ENCODE data around the gene SLC25A26. TPM values are rescaled to one million over a fixed set of nuclear protein-coding genes. Genes with fewer than 3 reads are reported as not detected.
"Not testable (repeated sequence)": the region's sequence is repeated elsewhere in the genome, so short reads cannot be mapped to it uniquely, and the experiment has no call there.

SLC25A26 gene
- total RNA-seq, 1 donor from 2014 or later = 15.5 TPM

DNA sequence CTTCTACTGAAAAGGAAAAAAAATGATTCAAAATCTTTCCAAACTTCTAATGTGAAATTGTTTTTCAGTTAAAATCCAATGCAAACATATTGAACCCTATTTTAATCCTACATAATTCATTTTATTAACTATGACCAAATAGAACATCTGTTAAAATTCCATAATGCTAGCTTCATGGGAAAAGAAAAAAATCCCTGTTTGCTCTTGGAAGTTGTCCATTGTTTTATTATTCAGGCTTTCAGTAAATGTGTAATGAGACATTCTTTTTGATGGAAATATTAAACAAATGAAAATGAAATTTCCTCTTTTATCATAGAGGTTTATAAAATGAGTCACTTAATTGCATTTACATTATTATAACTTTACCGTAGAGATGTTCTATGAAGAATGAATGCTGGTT lies 49.5 kb downstream of the SLC25A26 start:
- peak; percentile 81 for DNase-seq

GRCh38 chr3:66270701-66271100 lies 49.9 kb downstream of the SLC25A26 start:
- DNase-seq = peak; percentile 58

GRCh38 chr3:66271231-66271630 lies 50.4 kb downstream of the SLC25A26 start:
- no peak for DNase-seq

DNA sequence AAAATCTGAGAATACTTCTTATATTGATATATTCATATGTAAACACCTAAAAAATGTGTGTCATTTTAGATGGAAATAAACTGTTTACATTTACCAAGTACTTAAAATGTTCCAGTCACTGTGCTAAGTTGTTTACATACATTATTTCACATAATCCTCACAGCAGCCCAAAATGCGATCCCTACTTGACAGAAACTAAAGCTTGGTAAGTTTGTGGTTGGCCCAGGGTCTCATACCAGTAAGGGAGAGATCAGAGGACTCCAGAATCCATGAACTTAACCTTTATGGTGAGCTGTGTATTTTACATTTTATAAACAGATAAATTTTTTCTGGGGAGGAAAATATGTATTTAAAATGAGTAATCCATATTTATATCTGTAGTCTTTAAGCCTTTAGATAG lies 51.2 kb downstream of the SLC25A26 start:
- no peak for DNase-seq

GRCh38 chr3:66274837-66275236 lies 54.0 kb downstream of the SLC25A26 start:
- not testable (repeated sequence) for DNase-seq

- DNase-seq = peak; percentile 85
Observed at GRCh38 chr3:66276705-66277274, 56.0 kb downstream of the SLC25A26 start.

GRCh38 chr3:66279168-66279567 lies 58.4 kb downstream of the SLC25A26 start:
- no peak for DNase-seq

GRCh38 chr3:66280304-66280703 lies 59.5 kb downstream of the SLC25A26 start:
- DNase-seq = no peak

DNA sequence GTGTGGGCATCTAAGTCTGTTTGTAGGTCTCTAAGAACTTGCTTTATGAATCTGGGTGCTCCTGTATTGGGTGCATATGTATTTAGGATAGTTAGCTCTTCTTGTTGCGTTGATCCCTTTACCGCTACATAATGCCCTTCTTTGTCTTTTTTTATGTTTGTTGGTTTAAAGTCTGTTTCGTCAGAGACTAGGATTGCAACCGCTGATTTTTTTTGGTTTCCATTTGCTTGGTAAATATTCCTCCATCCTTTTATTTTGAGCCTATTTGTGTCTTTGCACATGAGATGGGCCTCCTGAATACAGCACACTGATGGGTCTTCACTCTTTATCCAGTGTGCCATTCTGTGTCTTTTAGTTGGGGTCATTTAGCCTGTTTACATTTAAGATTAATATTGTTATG lies 71.1 kb downstream of the SLC25A26 start:
- not testable (repeated sequence) for DNase-seq

DNA sequence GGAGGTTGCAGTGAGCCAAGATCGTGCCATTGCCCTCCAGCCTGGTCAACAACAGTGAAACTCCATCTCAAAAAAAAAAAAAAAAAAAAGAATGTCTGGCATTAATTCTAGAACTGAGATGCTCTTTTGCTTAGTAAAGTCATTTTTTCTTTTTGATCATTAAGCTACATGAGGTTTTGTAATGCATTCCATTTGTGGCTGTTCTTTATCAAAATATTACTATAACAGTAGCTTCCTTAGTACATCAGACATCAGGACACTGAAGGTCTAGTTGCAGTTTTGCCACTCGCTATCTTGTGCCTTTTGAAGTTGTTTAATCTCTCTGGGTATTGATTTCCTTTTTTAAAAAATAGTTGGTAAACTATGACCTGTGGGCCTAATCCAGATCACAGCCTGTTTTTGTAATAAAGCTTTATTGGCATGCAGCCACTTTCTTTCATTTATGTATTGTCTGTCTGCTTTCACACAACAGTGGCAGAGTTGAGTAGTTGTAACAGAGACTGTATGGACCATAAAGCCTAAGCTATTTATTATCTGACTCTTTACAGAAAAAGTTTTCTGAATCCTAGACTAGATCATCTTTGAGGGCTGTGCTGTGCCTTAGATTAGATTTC lies 76.6 kb downstream of the SLC25A26 start:
- no peak for DNase-seq

GRCh38 chr3:66297900-66298299 lies 77.1 kb downstream of the SLC25A26 start:
- DNase-seq = peak; percentile 18

DNA sequence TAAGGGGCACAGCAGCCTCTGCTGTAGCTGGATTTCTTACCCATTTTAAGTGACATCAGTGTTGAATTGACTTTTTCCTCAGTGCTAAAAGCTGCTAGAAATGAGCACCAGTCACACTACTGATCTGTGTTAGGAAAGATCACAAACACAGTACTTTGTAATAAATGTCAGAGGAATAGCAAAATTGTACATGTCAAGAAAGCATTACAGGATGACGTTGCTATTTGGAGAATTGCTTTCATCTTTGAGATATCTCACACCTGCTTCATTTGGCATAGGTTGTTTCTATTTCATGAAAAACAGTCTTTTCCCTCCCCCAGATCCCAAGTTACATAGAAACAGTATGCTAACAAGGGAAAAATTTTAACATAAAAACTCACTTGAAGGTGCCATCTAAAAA lies 77.8 kb downstream of the SLC25A26 start:
- no peak for DNase-seq

- DNase-seq = not testable (repeated sequence)
Observed at GRCh38 chr3:66299085-66299484, 78.3 kb downstream of the SLC25A26 start.

DNA sequence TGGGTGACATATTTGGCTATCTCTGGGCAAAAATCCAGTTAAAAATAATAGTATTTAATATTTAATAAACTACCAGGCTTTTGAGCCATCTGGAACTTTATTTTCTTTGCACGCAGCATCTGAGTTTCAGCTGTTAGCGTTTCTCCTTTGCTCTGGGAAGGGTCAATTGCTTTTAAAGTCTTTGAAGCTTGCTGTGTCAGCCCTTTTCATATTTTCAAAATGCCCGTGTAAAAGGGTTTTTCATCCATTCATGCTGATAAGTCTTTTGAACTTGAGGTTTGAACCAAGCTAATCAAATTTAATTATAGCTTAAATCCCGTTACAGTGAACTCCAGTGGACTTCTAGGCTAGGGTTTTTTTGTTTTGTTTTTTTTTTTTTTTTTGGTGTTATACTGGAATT lies 79.1 kb downstream of the SLC25A26 start:
- DNase-seq = no peak

GRCh38 chr3:66302288-66302687 lies 81.5 kb downstream of the SLC25A26 start:
- DNase-seq = no peak

DNA sequence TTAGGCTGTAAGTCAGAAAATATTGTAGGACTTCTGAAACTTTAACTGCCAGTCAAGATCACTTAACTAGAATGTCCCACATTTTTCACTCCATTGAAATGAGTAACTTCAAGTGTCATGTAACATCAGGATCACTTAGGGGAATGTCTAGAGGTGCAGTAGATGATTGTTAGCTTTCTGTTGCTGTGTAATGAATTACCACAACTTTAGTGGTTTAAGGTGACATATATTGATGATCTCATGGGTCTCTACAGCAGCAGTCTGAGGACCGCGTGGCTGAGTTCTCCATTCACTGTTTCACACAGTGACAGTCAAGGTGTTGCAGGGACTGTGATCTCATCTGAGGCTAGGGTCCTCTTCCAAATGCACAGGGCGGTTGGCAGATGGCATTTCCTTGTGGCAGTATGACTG lies 82.7 kb downstream of the SLC25A26 start:
- no peak for DNase-seq

- DNase-seq = no peak
Observed at GRCh38 chr3:66304293-66304692, 83.5 kb downstream of the SLC25A26 start.

- not testable (repeated sequence) for DNase-seq
Observed at GRCh38 chr3:66306086-66306485, 85.3 kb downstream of the SLC25A26 start.

GRCh38 chr3:66306991-66307390 lies 86.2 kb downstream of the SLC25A26 start:
- not testable (repeated sequence) for DNase-seq

- no peak for DNase-seq
Observed at GRCh38 chr3:66312039-66312438, 91.2 kb downstream of the SLC25A26 start.

DNA sequence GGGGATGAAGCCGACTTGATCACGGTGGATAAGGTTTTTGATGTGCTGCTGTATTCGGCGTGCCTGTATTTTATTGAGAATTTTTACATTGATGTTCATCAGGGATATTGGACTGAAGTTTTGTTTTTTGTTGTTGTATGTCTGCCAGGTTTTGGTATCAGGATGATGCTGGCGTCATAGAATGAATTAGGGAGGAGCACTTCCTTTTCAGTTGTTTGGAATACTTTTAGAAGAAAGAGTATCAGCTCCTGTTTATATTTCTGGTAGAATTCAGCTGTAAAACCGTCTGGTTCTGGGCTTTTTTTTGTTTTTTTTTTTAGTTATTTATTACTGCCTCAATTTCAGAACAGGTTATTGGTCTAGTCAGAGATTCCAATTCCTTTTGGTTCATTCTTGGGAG lies 93.7 kb downstream of the SLC25A26 start:
- no peak for DNase-seq

DNA sequence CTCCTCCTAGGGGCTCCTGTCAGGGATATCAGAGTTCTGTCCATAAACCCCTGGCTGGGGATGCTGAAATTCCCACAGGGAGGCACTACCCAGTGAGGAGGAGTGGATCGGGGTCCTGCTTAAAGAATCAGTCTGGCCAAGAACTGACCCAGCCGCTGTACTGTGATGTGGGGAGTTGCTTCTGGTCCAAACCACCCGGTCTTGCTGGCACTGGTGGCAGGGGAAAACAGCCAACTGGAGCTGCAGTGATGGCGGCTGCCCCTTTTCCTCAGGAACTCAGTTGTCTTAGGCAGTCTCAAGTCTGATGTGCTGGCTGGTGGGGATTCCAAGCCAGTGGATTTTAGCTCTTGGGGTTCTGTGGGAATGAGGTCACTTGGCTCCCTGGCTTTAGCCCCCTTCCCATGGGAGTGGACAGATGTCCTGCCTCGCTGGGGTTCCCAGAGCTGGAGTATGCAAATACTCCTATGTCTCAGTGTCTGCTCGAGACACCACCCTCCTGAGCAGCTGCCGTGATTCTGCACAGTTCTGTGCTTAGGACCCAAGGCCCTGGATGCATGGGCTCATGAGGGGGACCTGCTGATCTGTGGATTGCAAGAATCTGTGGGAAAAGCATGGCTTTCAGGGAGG lies 97.1 kb downstream of the SLC25A26 start:
- DNase-seq = no peak

GRCh38 chr3:66320390-66320789 lies 99.6 kb downstream of the SLC25A26 start:
- DNase-seq = no peak

DNA sequence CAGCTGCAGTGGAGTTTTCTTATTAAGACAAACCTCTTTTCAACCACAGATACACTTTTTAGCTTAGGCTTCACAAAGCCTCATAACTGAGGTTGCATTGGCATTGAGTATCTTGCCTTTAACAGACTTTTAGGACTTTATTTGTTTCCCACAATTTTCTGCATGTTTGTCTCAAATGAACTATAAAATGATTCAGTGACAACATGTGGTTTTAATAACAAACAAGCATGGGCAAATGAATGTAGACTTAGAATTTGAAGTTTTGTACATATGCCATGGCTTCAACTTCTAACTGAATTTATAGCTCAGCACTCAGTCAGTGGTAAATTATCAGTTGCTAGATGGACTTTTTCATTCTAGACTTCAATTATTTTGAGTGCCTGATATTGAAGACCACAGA lies 101.6 kb downstream of the SLC25A26 start:
- peak; percentile 43 for DNase-seq

Data from skin of body (tissue), 2 donors.